Neural cell (in vitro differentiated cells): ENCODE data around the gene CELA2B. TPM values are rescaled to one million over a fixed set of nuclear protein-coding genes. Genes with fewer than 3 reads are reported as not detected.

Experiments
- H2AFZ ChIP-seq: fragments of 200-600, 300-800 bp; sonication (generic), shearing (Covaris generic); 2 replicates; pipeline ENCODE4 v1.6.0; 2014; ENCODE audit warnings: low read depth, mild to moderate bottlenecking, antibody characterized with exemption, low read length, moderate library complexity
- H3F3A ChIP-seq: fragments of 200-600 bp; shearing (Covaris generic); 2 replicates; pipeline ENCODE4 v1.6.1; 2016; ENCODE audit warnings: mild to moderate bottlenecking, moderate library complexity, mixed read lengths, antibody characterized with exemption, low read length; ENCODE audit not compliant: insufficient read depth, poor library complexity, severe bottlenecking
- H3K27ac ChIP-seq: fragments of 200-600, 300-800 bp; sonication (generic), shearing (Covaris generic); 2 replicates; pipeline ENCODE4 v1.5.1; 2014; ENCODE audit warnings: mild to moderate bottlenecking, low read length, moderate library complexity
- H3K27me3 ChIP-seq: fragments of 300-800, 200-600 bp; sonication (generic), shearing (Covaris generic); 2 replicates; pipeline ENCODE4 v1.6.0; 2014; ENCODE audit warnings: mild to moderate bottlenecking, low read depth, low read length, moderate library complexity; ENCODE audit not compliant: insufficient read depth
- H3K36me3 ChIP-seq: fragments of 300-800, 200-600 bp; sonication (generic), shearing (Covaris generic); 2 replicates; pipeline ENCODE4 v1.5.1; 2014; ENCODE audit warnings: mild to moderate bottlenecking, antibody characterized with exemption, low read length, moderate library complexity; ENCODE audit not compliant: insufficient read depth
- H3K4me2 ChIP-seq: fragments of 300-800, 200-600 bp; sonication (generic), shearing (Covaris generic); 2 replicates; pipeline ENCODE4 v1.6.0; 2014; ENCODE audit warnings: mild to moderate bottlenecking, low read length
- H3K4me3 ChIP-seq: fragments of 300-800, 200-600 bp; sonication (generic), shearing (Covaris generic); 2 replicates; pipeline ENCODE4 v1.5.1; 2014; ENCODE audit warnings: mild to moderate bottlenecking, low read length, moderate library complexity
- H3K79me2 ChIP-seq: fragments of 200-600 bp; shearing (Covaris generic); replicated peaks from 2 replicates; pipeline ENCODE4 v1.6.0; 2014; ENCODE audit warnings: mild to moderate bottlenecking, low read length, moderate library complexity; ENCODE audit not compliant: insufficient read depth
- H3K9ac ChIP-seq: fragments of 300-800, 200-600 bp; sonication (generic), shearing (Covaris generic); 2 replicates; pipeline ENCODE4 v1.6.1; 2016; ENCODE audit warnings: mild to moderate bottlenecking, low read length, mixed read lengths
- H3K9me2 ChIP-seq: fragments of 200-600 bp; shearing (Covaris generic); 2 replicates; pipeline ENCODE4 v1.6.1; 2016; ENCODE audit warnings: mild to moderate bottlenecking, low read length, mixed read lengths; ENCODE audit not compliant: insufficient read depth
- H3K9me3 ChIP-seq: fragments of 200-600, 300-800 bp; sonication (generic), shearing (Covaris generic); 2 replicates; pipeline ENCODE4 v1.6.1; 2016; ENCODE audit warnings: mild to moderate bottlenecking, mixed run types, low read length, moderate library complexity, mixed read lengths
- H4K20me1 ChIP-seq: fragments of 200-600 bp; shearing (Covaris generic); 2 replicates; pipeline ENCODE4 v1.6.1; 2016; ENCODE audit warnings: mild to moderate bottlenecking, mixed run types; ENCODE audit not compliant: insufficient read depth
- CTCF ChIP-seq: fragments of 450-650 bp; IDR thresholded peaks from 2 replicates; pipeline ENCODE4 v1.5.1; 2014; ENCODE audit warnings: antibody characterized with exemption, mild to moderate bottlenecking, moderate library complexity; ENCODE audit not compliant: poor library complexity, severe bottlenecking
- EP300 ChIP-seq: fragments of 450-650 bp; conservative IDR thresholded peaks from 2 replicates; pipeline ENCODE4 v1.6.1; 2014; ENCODE audit warnings: antibody characterized with exemption, mild to moderate bottlenecking, moderate library complexity; ENCODE audit not compliant: poor library complexity, severe bottlenecking
- EZH2 ChIP-seq: fragments of 200-600, 300-800 bp; shearing (Covaris generic), sonication (generic); IDR thresholded peaks from 2 replicates; pipeline ENCODE4 v1.6.1; 2014; ENCODE audit warnings: antibody characterized with exemption, low read length, borderline replicate concordance, mild to moderate bottlenecking; ENCODE audit not compliant: insufficient read depth, poor library complexity, severe bottlenecking
- MXI1 ChIP-seq: fragments of 450-650 bp; conservative IDR thresholded peaks from 2 replicates; pipeline ENCODE4 v1.6.1; 2014; ENCODE audit warnings: antibody characterized with exemption, mild to moderate bottlenecking; ENCODE audit not compliant: poor library complexity, severe bottlenecking
- POLR2AphosphoS5 ChIP-seq: IDR thresholded peaks from 2 replicates; pipeline ENCODE4 v1.6.1; 2012
- RAD21 ChIP-seq: fragments of 450-650 bp; conservative IDR thresholded peaks from 2 replicates; pipeline ENCODE4 v1.6.1; 2014; ENCODE audit warnings: antibody characterized with exemption, mild to moderate bottlenecking, moderate library complexity
- SMC3 ChIP-seq: fragments of 450-650 bp; conservative IDR thresholded peaks from 2 replicates; pipeline ENCODE4 v1.6.1; 2014; ENCODE audit warnings: antibody characterized with exemption, mild to moderate bottlenecking, moderate library complexity; ENCODE audit not compliant: poor library complexity
- TAF1 ChIP-seq: IDR thresholded peaks from 2 replicates; pipeline ENCODE4 v1.6.1; 2012; ENCODE audit warnings: low read depth
- polyA plus RNA-seq: library from polyadenylated mRNA; depleted of rRNA; stranded (reverse); fragments of >200 nt; gene quantifications from 2 replicates; pipeline ENCODE4 v1.2.3, GENCODE V29; 2014
- TF ChIP-seq, protein P1 (sequence below): IDR thresholded peaks from 2 replicates; pipeline ENCODE4 v1.6.1; 2012; ENCODE audit warnings: borderline replicate concordance

The CELA2B gene
- polyA plus RNA-seq, 1 donor from 2014 or later: not detected

DNA sequence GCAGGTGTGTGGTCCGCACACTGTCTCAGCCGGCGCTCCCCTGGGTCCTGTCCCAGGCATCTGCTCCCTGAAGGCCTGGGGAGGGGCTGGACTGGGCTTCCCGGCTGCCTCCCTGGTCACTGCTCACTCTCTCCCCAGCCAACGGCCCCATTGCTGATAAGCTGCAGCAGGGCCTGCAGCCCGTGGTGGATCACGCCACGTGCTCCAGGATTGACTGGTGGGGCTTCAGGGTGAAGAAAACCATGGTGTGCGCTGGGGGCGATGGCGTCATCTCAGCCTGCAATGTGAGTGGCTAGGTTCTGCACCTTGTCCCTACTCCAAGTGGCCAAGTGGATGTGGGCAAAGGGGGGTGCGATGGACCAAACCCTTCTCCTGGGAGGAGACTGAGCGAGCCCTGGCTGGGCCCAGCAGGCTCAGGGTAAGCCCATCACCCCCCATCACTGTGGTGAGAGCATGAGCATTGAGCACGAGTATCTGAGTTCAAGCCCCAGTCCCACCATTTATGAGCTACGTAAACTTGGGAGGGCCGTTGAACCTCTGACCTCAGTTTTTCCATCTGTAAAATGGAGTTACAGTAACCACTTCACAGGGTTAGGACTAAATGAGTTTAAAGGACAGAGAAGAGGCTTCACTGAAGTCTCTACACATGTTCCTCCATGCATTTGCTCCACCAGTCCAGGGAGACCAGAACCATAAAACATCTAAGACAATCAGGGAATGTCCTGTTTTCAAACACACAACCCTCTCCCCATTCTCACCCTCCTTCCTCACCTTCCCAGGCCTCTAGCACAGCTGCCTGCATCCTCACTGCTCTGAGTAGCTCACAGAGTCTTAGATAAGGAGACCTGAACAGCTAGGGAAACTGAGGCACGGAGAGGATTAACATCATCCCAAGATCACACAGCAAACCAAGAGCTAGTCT is 31.2 kb upstream of the CELA2B start:
- Histone ChIP-seq H3K9me2 (no peaks in the 10 kb centered on the region), H3K4me3 (no peak overlapping the region), H3F3A (no peaks in the 10 kb centered on the region), H3K36me3 (no peaks in the 10 kb centered on the region), H3K27me3 (no peaks in the 10 kb centered on the region), H2AFZ (no peak overlapping the region), H3K4me2 (no peak overlapping the region), H3K79me2 (no peaks in the 10 kb centered on the region), H4K20me1 (no peaks in the 10 kb centered on the region), H3K9me3 (no peaks in the 10 kb centered on the region), H3K9ac (no peak overlapping the region), H3K27ac (no peak overlapping the region)
- TF ChIP-seq TAF1 (no peak), EZH2 (no peak), CTCF (no peak), MXI1 (no peak), POLR2AphosphoS5 (no peak), RAD21 (no peak), SMC3 (no peak), EP300 (no peak)
- TF ChIP-seq, protein P1, sequence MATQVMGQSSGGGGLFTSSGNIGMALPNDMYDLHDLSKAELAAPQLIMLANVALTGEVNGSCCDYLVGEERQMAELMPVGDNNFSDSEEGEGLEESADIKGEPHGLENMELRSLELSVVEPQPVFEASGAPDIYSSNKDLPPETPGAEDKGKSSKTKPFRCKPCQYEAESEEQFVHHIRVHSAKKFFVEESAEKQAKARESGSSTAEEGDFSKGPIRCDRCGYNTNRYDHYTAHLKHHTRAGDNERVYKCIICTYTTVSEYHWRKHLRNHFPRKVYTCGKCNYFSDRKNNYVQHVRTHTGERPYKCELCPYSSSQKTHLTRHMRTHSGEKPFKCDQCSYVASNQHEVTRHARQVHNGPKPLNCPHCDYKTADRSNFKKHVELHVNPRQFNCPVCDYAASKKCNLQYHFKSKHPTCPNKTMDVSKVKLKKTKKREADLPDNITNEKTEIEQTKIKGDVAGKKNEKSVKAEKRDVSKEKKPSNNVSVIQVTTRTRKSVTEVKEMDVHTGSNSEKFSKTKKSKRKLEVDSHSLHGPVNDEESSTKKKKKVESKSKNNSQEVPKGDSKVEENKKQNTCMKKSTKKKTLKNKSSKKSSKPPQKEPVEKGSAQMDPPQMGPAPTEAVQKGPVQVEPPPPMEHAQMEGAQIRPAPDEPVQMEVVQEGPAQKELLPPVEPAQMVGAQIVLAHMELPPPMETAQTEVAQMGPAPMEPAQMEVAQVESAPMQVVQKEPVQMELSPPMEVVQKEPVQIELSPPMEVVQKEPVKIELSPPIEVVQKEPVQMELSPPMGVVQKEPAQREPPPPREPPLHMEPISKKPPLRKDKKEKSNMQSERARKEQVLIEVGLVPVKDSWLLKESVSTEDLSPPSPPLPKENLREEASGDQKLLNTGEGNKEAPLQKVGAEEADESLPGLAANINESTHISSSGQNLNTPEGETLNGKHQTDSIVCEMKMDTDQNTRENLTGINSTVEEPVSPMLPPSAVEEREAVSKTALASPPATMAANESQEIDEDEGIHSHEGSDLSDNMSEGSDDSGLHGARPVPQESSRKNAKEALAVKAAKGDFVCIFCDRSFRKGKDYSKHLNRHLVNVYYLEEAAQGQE: no peak

GRCh38 chr1:15445390-15446122 is 30.3 kb upstream of the CELA2B start:
- H3K27me3 ChIP-seq: no peaks in the 10 kb centered on the region

More at GRCh38 chr1:15445390-15446122, 30.3 kb upstream of the CELA2B start:
- TF ChIP-seq RAD21 (no peak), EZH2 (no peak), SMC3 (no peak), CTCF (no peak), POLR2AphosphoS5 (no peak), MXI1 (no peak), TAF1 (no peak), EP300 (no peak)
- TF ChIP-seq, protein P1: no peak
- Histone ChIP-seq H3K4me2 (no peak overlapping the region), H4K20me1 (no peaks in the 10 kb centered on the region), H3K9ac (no peak overlapping the region), H3K36me3 (no peaks in the 10 kb centered on the region), H3K4me3 (no peak overlapping the region), H2AFZ (no peak overlapping the region), H3K9me3 (no peaks in the 10 kb centered on the region), H3F3A (no peaks in the 10 kb centered on the region), H3K79me2 (no peaks in the 10 kb centered on the region), H3K9me2 (no peaks in the 10 kb centered on the region), H3K27ac (no peak overlapping the region)
